ENCODE data around the gene SMIM45.

Gene SMIM45

DNA sequence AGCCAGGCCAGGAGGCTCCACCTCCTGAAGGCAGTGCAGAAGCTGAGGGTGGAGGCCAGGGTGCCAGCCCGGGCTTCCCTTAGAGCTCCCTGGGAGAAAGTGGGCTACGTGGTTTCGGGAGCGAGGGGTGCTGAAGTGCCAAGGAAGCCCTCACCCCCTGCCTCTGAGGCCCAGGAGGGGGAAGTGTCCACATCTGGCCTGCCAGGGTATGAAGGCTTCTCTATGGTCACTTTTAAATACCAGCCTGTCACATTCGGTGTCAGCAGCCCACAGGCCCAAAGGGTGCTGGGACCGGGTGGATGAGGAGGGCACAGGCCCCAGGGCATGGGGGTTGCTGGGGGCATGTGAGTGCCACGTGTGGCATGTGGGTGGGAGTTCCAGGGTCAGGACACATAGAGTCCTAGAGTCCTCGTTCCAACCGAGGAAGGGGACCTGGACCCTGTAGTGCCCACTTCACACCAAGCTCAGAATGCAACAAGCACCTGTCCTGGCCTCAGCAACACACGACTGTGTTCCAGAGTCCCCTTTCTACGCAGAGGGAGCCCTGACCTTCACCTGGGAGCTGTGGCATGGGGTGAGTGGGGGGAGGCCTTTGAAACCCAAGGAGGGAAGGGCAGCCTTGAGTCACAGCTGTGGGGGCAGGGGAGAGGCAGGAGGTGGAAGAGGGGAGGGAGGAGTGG, 38.8 kb upstream of the SMIM45 start:
- TF ChIP-seq, protein P1, sequence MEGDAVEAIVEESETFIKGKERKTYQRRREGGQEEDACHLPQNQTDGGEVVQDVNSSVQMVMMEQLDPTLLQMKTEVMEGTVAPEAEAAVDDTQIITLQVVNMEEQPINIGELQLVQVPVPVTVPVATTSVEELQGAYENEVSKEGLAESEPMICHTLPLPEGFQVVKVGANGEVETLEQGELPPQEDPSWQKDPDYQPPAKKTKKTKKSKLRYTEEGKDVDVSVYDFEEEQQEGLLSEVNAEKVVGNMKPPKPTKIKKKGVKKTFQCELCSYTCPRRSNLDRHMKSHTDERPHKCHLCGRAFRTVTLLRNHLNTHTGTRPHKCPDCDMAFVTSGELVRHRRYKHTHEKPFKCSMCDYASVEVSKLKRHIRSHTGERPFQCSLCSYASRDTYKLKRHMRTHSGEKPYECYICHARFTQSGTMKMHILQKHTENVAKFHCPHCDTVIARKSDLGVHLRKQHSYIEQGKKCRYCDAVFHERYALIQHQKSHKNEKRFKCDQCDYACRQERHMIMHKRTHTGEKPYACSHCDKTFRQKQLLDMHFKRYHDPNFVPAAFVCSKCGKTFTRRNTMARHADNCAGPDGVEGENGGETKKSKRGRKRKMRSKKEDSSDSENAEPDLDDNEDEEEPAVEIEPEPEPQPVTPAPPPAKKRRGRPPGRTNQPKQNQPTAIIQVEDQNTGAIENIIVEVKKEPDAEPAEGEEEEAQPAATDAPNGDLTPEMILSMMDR (IDR thresholded peaks at IDR 0.05; ENCODE audit: insufficient read depth, low read depth, low read length, missing control alignments): no peak
- no peak overlapping the region for H3K4me3 ChIP-seq (ENCODE audit: low read length)
- DNase-seq (ENCODE audit: low read depth): no peak

DNA sequence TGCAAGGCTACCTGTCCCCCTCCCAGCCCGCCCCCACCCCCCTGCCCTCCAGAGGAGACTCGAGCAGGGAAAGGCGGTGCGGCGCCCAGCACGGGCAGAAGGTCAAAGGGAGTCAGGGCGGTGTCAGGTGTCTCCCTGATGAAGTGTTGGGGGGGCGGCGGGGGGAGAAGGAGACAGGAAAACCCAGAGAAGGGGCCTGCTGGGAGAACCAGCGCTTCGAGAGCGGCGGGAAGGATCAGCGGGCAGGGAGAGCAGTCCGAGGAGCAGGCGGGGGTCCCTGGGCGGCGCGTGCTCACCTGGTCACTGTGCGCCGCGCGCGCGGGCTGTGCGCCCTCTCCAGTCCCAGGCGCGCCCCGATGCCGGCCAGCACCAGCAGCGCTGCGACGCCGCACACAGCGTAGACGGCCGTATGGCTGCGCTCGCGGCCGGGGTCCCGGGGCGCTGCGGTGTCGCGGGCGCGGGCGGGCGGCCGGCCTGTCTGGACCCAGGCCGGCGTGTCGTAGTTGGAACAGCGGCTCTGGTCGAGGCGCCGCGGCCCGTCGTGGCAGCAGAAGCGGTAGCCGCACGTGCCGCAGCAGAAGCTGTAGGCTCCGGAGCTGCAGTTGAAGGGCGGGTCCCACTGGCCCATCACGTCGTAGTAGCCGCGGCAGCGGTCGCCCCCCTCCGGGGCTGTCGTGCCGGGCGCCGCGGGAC, 38.0 kb upstream of the SMIM45 start:
- DNase-seq (ENCODE audit: low read depth): no peak
- no peak overlapping the region for H3K4me3 ChIP-seq (ENCODE audit: low read length)
- TF ChIP-seq, protein P1 (IDR thresholded peaks at IDR 0.05; ENCODE audit: insufficient read depth, low read depth, low read length, missing control alignments): no peak

DNA sequence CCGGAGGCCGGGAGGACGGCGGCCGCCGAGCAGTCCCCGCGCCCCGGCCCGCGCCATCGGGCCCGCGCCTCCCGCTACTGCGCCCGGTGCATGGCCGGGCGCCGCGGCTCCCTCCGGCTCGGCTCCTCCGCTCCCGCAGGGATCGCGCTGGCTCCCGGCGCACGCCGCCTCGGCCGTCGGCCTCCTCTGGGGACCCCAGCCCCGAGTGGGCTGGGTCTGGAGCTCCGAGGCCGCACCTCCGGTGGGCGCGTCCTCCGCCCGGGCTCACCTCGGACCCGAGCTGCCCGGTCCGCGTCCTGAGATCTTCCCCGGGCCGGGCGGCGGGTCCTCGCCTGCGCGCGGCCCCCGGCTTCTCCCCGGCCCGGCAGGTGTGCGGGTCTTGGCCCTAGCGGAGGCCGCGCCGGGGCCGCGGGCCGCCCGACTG, 37.3 kb upstream of the SMIM45 start:
- no peak overlapping the region for H3K4me3 ChIP-seq (ENCODE audit: low read length)
- TF ChIP-seq, protein P1 (IDR thresholded peaks at IDR 0.05; ENCODE audit: insufficient read depth, low read depth, low read length, missing control alignments): no peak
- DNase-seq (ENCODE audit: low read depth): no peak

DNA sequence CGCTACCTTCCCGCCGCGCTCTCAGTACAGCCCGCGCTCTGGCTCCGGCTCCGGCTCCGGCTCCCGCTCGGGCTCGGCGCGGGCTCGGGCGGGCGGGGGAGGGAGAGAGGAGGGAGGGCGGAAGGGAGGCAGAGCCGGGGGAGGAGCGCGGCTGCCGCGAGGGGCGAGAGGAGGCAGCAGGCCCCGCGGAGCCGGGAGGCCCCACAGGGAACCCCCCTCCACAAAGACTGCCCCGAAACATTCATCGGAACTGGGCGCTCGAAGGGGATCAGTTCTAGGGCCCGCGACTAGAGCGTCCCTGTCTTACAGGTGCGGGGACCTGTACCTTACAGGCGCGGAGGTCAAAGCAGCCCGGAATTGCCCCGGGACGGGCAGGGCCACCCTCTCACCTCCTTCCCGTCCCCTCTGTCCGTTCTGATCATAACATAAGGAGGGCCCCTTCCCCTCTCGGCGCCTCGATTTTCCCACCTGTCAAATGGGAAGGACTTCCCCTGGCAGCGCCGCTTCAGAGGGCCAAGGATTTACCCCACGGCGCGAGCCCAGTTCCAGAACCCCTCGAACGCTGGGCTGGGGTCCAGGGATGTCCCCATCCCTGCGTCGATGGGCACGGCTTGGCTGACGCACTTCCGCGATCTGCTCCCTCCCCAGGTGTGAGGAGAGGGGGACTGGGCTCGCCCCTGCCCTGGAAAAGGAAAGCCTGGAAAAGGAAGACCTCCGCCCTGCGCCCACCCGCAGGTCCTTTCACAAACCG, 36.7 kb upstream of the SMIM45 start, which contains the start of gene SHISA8:
Gene SHISA8, minus strand, starts transcription at position 40 of the 751 bp plus-strand sequence. CDS start 407 bp downstream, outside the sequence.
- peak; percentile 56 for DNase-seq (ENCODE audit: low read depth)
- H3K4me3 ChIP-seq (ENCODE audit: low read length): no peak within 1 kb of the TSS
- TF ChIP-seq, protein P1 (IDR thresholded peaks at IDR 0.05; ENCODE audit: insufficient read depth, low read depth, low read length, missing control alignments): no peak

DNA sequence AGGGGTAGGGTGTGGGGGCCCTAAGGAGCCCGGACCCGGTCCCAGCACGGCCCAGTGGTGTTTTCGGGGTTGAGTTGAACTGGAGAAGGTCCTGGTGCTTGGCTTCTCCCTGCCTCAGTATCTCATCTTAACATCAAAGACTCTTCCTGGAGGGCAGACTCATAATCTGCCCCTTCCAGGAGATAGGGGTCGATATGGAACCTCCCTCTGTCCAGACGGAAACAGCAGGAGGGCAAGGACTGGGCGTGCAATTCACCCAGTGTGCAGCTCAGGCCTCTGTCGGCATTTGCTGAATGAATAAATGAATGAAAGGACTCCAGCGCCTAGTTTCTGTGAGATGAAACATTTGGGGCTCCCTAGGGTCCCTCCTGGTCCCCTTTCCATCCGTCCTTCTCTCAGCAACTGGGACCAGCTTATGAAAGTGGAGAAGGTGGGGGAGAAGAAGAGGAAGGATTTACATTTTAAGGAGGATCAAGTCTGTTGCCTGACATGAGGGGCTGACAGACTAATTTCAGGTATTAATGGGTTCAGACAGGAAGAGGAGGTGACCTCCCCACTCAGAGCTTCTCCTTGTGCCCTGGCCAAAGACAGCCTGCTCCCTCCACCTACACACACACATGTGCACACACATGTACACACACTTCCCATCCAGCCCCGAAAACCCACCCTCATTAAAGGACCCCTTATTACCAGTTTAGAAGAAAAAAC, 36.0 kb upstream of the SMIM45 start:
- TF ChIP-seq, protein P1 (IDR thresholded peaks at IDR 0.05; ENCODE audit: insufficient read depth, low read depth, low read length, missing control alignments): no peak

DNA sequence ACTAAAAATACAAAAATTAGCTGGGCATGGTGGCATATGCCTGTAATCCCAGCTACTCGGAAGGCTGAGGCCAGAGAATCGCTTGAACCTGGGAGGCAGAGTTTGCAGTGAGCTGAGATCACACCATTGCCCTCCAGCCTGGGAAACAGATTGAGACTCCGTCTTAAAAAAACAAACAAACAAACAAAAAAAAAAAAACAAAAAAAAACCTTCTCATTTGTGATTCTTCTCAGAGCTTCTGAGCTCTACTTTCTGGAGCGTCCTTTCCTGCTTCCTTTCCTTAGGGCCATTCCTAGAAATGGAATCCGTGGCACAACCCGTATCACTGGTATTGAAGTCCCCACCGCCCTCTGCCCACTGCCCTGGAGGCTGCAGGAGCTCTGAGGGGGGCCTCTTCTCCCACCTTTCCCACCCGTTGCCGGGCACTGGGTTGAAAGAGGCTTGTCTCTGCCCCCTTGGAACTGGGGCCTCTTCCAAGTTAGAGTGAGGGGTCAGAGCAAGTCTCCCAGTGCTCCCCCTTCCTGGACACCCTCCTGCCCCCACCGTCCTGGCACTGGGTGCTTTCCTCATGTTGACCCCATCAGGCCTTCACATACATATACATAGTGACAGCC, 35.1 kb upstream of the SMIM45 start:
- DNase-seq (ENCODE audit: low read depth): no peak
- TF ChIP-seq, protein P1 (IDR thresholded peaks at IDR 0.05; ENCODE audit: insufficient read depth, low read depth, low read length, missing control alignments): no peak

More for the DNA sequence above, 36.0 kb upstream of the SMIM45 start:
- no peak for DNase-seq (ENCODE audit: low read depth)
- H3K4me3 ChIP-seq (ENCODE audit: low read length): no peak overlapping the region

More for the DNA sequence above, 35.1 kb upstream of the SMIM45 start:
- no peak overlapping the region for H3K4me3 ChIP-seq (ENCODE audit: low read length)

Data from epithelial cell of esophagus (primary cell).